H7 (cell line): Measurements from ENCODE around the gene BIRC2. TPM values are rescaled to one million over a fixed set of nuclear protein-coding genes. Genes with fewer than 3 reads are reported as not detected.
A peak's percentile ranks its signal among the peaks of the same experiment; 100 is the strongest.
"Not testable (repeated sequence)": the region's sequence is repeated elsewhere in the genome, so short reads cannot be mapped to it uniquely, and the experiment has no call there.

Source experiments
- DNase-seq: peaks from one replicate; pipeline ENCODE4 v3.0.0; 2012
- H3K27me3 ChIP-seq: 2 replicates; pipeline ENCODE4 v1.6.0; 2011; ENCODE audit warnings: mild to moderate bottlenecking, low read length; ENCODE audit not compliant: control insufficient read depth, insufficient read depth
- H3K36me3 ChIP-seq: replicated peaks from 2 replicates; pipeline ENCODE4 v1.5.1; 2011; ENCODE audit warnings: low read length; ENCODE audit not compliant: control insufficient read depth, insufficient read depth
- H3K4me3 ChIP-seq: 2 replicates; pipeline ENCODE4 v1.5.1; 2011; ENCODE audit warnings: low read depth, mild to moderate bottlenecking, control low read depth, low read length, moderate library complexity; ENCODE audit not compliant: insufficient read depth
- total RNA-seq: library from RNA; depleted of rRNA; stranded (reverse); fragments of >200 nt; shearing (Covaris generic); gene quantifications from 2 replicates; pipeline ENCODE4 v1.2.3, GENCODE V29; 2014

The BIRC2 gene
- total RNA-seq, 1 experiment from 2014 or later, result 28.8 TPM

GRCh38 chr11:102317099-102317767 is 29.8 kb upstream of the BIRC2 start, which contains the start of gene BIRC3:
TSS of gene BIRC3 (plus strand) at chr11:102317484. CDS start at chr11:102324510, 7,026 bp downstream.
- Histone ChIP-seq H3K27me3 (no peaks in the 10 kb centered on the region; the same call in 1 of the 2 replicates), H3K4me3 (peak within 1 kb of the TSS; percentile 45), H3K36me3 (no peaks in the 10 kb centered on the region)
- peak; percentile 62 for DNase-seq

GRCh38 chr11:102317768-102318103 is 29.3 kb upstream of the BIRC2 start:
- DNase-seq, result no peak
- no peaks in the 10 kb centered on the region for H3K36me3 ChIP-seq
- no peaks in the 10 kb centered on the region; the same call in 1 of the 2 replicates for H3K27me3 ChIP-seq
- peak overlapping the region; percentile 45 for H3K4me3 ChIP-seq

- Histone ChIP-seq H3K27me3 (no peaks in the 10 kb centered on the region; the same call in 1 of the 2 replicates), H3K36me3 (no peaks in the 10 kb centered on the region), H3K4me3 (no peak overlapping the region)
- no peak for DNase-seq
Measured at GRCh38 chr11:102318469-102318868, 28.5 kb upstream of the BIRC2 start.

GRCh38 chr11:102319544-102319943 is 27.5 kb upstream of the BIRC2 start:
- no peak for DNase-seq
- Histone ChIP-seq H3K36me3 (no peaks in the 10 kb centered on the region), H3K4me3 (no peak overlapping the region), H3K27me3 (no peaks in the 10 kb centered on the region; the same call in 1 of the 2 replicates)

GRCh38 chr11:102320188-102320587 is 26.8 kb upstream of the BIRC2 start:
- no peaks in the 10 kb centered on the region; the same call in 1 of the 2 replicates for H3K27me3 ChIP-seq
- no peaks in the 10 kb centered on the region for H3K36me3 ChIP-seq
- H3K4me3 ChIP-seq, result no peak overlapping the region
- no peak for DNase-seq

- no peak for DNase-seq
- H3K27me3 ChIP-seq, result no peaks in the 10 kb centered on the region; the same call in 1 of the 2 replicates
- H3K36me3 ChIP-seq, result no peaks in the 10 kb centered on the region
- H3K4me3 ChIP-seq, result no peak overlapping the region
Measured at GRCh38 chr11:102320679-102321078, 26.3 kb upstream of the BIRC2 start.

GRCh38 chr11:102322560-102322959 is 24.5 kb upstream of the BIRC2 start:
- H3K36me3 ChIP-seq, result no peaks in the 10 kb centered on the region
- DNase-seq, result no peak
- no peaks in the 10 kb centered on the region; the same call in 1 of the 2 replicates for H3K27me3 ChIP-seq
- H3K4me3 ChIP-seq, result no peak overlapping the region

- DNase-seq, result no peak
- Histone ChIP-seq H3K27me3 (no peaks in the 10 kb centered on the region), H3K4me3 (no peak overlapping the region), H3K36me3 (no peaks in the 10 kb centered on the region)
Measured at GRCh38 chr11:102323542-102324251, 23.3 kb upstream of the BIRC2 start.

GRCh38 chr11:102325088-102325487 is 21.9 kb upstream of the BIRC2 start:
- Histone ChIP-seq H3K4me3 (no peak overlapping the region), H3K27me3 (no peaks in the 10 kb centered on the region), H3K36me3 (no peaks in the 10 kb centered on the region)
- DNase-seq, result no peak

GRCh38 chr11:102328748-102329147 is 18.3 kb upstream of the BIRC2 start:
- no peak overlapping the region for H3K4me3 ChIP-seq
- no peak for DNase-seq
- no peaks in the 10 kb centered on the region for H3K36me3 ChIP-seq
- H3K27me3 ChIP-seq, result no peaks in the 10 kb centered on the region

GRCh38 chr11:102330231-102330630 is 16.8 kb upstream of the BIRC2 start:
- H3K36me3 ChIP-seq, result no peaks in the 10 kb centered on the region
- no peak for DNase-seq
- H3K27me3 ChIP-seq, result no peaks in the 10 kb centered on the region
- no peak overlapping the region for H3K4me3 ChIP-seq

- no peak for DNase-seq
- no peaks in the 10 kb centered on the region for H3K27me3 ChIP-seq
- no peaks in the 10 kb centered on the region for H3K36me3 ChIP-seq
- H3K4me3 ChIP-seq, result no peak overlapping the region
Measured at GRCh38 chr11:102331341-102331740, 15.7 kb upstream of the BIRC2 start.

GRCh38 chr11:102332611-102332994 is 14.4 kb upstream of the BIRC2 start:
- no peaks in the 10 kb centered on the region for H3K27me3 ChIP-seq
- no peaks in the 10 kb centered on the region for H3K36me3 ChIP-seq
- no peak overlapping the region for H3K4me3 ChIP-seq
- DNase-seq, result no peak

GRCh38 chr11:102338479-102339010 is 8.5 kb upstream of the BIRC2 start:
- Histone ChIP-seq H3K4me3 (no peak overlapping the region), H3K27me3 (no peaks in the 10 kb centered on the region), H3K36me3 (no peaks in the 10 kb centered on the region)
- no peak for DNase-seq

- not testable (repeated sequence) for H3K4me3 ChIP-seq, DNase-seq, H3K36me3 ChIP-seq, H3K27me3 ChIP-seq
Measured at GRCh38 chr11:102341311-102341710, 5.7 kb upstream of the BIRC2 start.
